GM10847 (cell line): ENCODE data around the gene OSTC.

Experiments used
- POLR2A ChIP-seq: IDR thresholded peaks from 2 replicates; pipeline ENCODE4 v1.6.1; 2011; ENCODE audit not compliant: insufficient read length; ENCODE audit errors: extremely low read depth

OSTC gene

GRCh38 chr4:108693819-108694218 is 43.4 kb downstream of the OSTC start:
- no peak for TF ChIP-seq POLR2A

GRCh38 chr4:108694423-108694822 is 44.0 kb downstream of the OSTC start:
- no peak for TF ChIP-seq POLR2A

- TF ChIP-seq POLR2A: no peak
These were observed 44.7 kb downstream of the OSTC start for GRCh38 chr4:108695062-108695461.

GRCh38 chr4:108696160-108696559 is 45.8 kb downstream of the OSTC start:
- TF ChIP-seq POLR2A: no peak

- TF ChIP-seq POLR2A: no peak
These were observed 49.8 kb downstream of the OSTC start for GRCh38 chr4:108700081-108700757.

- no peak for TF ChIP-seq POLR2A
These were observed 52.6 kb downstream of the OSTC start for GRCh38 chr4:108702960-108703359.

- no peak for TF ChIP-seq POLR2A
These were observed 53.0 kb downstream of the OSTC start for GRCh38 chr4:108703370-108703769.

GRCh38 chr4:108703966-108704365 is 53.6 kb downstream of the OSTC start:
- no peak for TF ChIP-seq POLR2A

GRCh38 chr4:108706289-108706688 is 55.9 kb downstream of the OSTC start:
- TF ChIP-seq POLR2A: no peak

- no peak for TF ChIP-seq POLR2A
These were observed 58.8 kb downstream of the OSTC start for GRCh38 chr4:108709234-108709633.

GRCh38 chr4:108709722-108710121 is 59.3 kb downstream of the OSTC start:
- no peak for TF ChIP-seq POLR2A

- no peak for TF ChIP-seq POLR2A
These were observed 64.5 kb downstream of the OSTC start for GRCh38 chr4:108714880-108715279.

- TF ChIP-seq POLR2A: no peak
These were observed 65.9 kb downstream of the OSTC start for GRCh38 chr4:108716340-108716739.

- no peak for TF ChIP-seq POLR2A
These were observed 67.0 kb downstream of the OSTC start for GRCh38 chr4:108717386-108717785.
